Common myeloid progenitor, CD34-positive (primary cell): ENCODE measurements around the gene C9orf153.

ENCODE experiments used
- CTCF ChIA-PET: fragments of 350-600 bp; sonication (Branson Sonifier 250); formaldehyde crosslinking; loops from one replicate; lab custom pipeline; 2021; ENCODE audit warnings: antibody characterized with exemption; lab: Charles Lee
- POLR2A ChIA-PET: fragments of 350-600 bp; sonication (Branson Sonifier 250); formaldehyde crosslinking; loops from one replicate; lab custom pipeline; 2021; ENCODE audit warnings: antibody characterized with exemption; lab: Charles Lee
- DNase-seq, 3 donors: peaks; one replicate each; pipeline versions ENCODE4 v3.0.0 to v3.0.0-alpha.2; 2013
- H3K27ac ChIP-seq, 2 experiments: 1 replicate in 1 of 2; 2 replicates in 1 of 2; pipeline ENCODE4 v1.7.0; 2013; ENCODE audit warnings: inconsistent platforms in 2 of 2, low read length in 2 of 2, mild to moderate bottlenecking in 2 of 2, low read depth in 1 of 2, moderate library complexity in 1 of 2; ENCODE audit not compliant: severe bottlenecking in 2 of 2, insufficient read depth in 1 of 2, poor library complexity in 1 of 2
- H3K27me3 ChIP-seq, 5 experiments: replicated peaks in 2 of 5; 1 replicate in 3 of 5; 2 replicates in 2 of 5; pipeline versions ENCODE4 v1.6.1 to v1.7.0; 2013; ENCODE audit warnings: low read length in 4 of 5, mild to moderate bottlenecking in 2 of 5, moderate library complexity in 2 of 5, inconsistent platforms in 1 of 5; ENCODE audit not compliant: insufficient read depth in 5 of 5, control insufficient read depth in 4 of 5
- H3K36me3 ChIP-seq, 4 experiments: 1 replicate in 2 of 4; 2 replicates in 2 of 4; pipeline versions ENCODE4 v1.6.1 to v1.7.0; 2013; ENCODE audit warnings: low read length in 3 of 4, control low read depth in 1 of 4, mild to moderate bottlenecking in 1 of 4; ENCODE audit not compliant: control insufficient read depth in 4 of 4, insufficient read depth in 4 of 4
- H3K4me1 ChIP-seq, 4 experiments: 1 replicate in 3 of 4; 2 replicates in 1 of 4; pipeline versions ENCODE4 v1.6.1 to v1.7.1; 2013; ENCODE audit warnings: low read length in 3 of 4, mild to moderate bottlenecking in 3 of 4, control low read depth in 1 of 4, inconsistent platforms in 1 of 4, moderate library complexity in 1 of 4; ENCODE audit not compliant: control insufficient read depth in 4 of 4, insufficient read depth in 4 of 4; ENCODE audit errors: control extremely low read depth in 1 of 4
- H3K4me3 ChIP-seq, 7 experiments: 1 replicate in 4 of 7; 2 replicates in 3 of 7; pipeline versions ENCODE4 v1.5.1 to v1.7.0; 2013; ENCODE audit warnings: mild to moderate bottlenecking in 7 of 7, low read length in 6 of 7, moderate library complexity in 6 of 7, inconsistent platforms in 2 of 7, low read depth in 2 of 7, control low read depth in 1 of 7; ENCODE audit not compliant: insufficient read depth in 4 of 7, control insufficient read depth in 1 of 7; ENCODE audit errors: extremely low read depth in 1 of 7
- H3K9me3 ChIP-seq, 5 experiments: 1 replicate in 4 of 5; 2 replicates in 1 of 5; pipeline versions ENCODE4 v1.6.1 to v1.7.1; 2013; ENCODE audit warnings: low read length in 4 of 5, mild to moderate bottlenecking in 2 of 5, inconsistent platforms in 1 of 5, low read depth in 1 of 5, moderate library complexity in 1 of 5; ENCODE audit not compliant: control insufficient read depth in 4 of 5, insufficient read depth in 2 of 5; ENCODE audit errors: control extremely low read depth in 1 of 5
- WGBS: methylation state at CpG from one replicate; pipeline ENCODE4 v1.1.5; 2013; ENCODE audit not compliant: insufficient coverage; 5-methylcytosine and 5-hydroxymethylcytosine counted together

C9orf153 gene

DNA sequence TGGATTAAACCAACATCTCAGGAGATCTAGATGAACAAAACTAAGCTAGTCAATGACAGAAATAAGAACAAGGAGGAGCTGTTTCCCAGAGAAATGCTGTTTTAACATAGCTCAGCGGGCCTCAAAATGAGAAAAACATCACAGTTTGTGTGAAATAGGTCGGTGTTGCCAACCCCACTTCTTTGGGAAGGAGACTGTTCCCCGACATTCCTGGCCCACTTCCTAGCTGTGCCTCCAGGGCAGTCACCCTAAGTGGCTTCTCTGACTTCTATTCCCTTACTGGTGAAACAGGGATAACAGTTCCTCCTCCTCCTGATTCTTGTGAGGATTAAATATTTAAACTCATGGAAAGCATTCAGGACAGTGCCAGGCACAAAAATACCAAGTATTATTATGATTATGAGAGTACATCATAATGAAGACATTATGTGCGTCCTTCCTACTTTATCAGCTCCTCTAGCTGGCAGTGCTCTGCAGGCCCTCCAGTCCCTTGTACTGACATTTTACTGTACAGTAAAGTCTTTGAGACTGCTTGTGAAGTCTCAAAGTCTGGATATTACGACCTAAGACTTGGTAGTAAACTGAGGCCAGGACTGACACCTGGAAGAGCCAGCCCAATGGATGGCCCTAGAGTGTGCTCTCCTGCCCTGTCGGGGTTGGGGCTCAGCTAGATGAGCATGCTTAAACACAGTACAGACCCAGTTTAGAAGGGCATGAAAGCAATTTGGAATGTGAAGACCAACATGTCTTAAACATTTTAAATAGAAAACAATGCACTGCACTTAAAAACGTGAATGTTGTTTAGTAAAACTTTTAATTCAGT is 15.6 kb upstream of the C9orf153 start:
- H3K27ac ChIP-seq, result peak overlapping the region in 1 of 2 experiments; percentile 7
- POLR2A ChIA-PET, result no interaction called here
- H3K27me3 ChIP-seq, result no peaks in the 10 kb centered on the region
- H3K4me3 ChIP-seq, result no peak overlapping the region
- H3K36me3 ChIP-seq, result peaks cover 10 to 33% (median 20%) of the 10 kb centered on the region in 4 experiments
- 97% methylated on average over 5 of the region's 7 CpGs for WGBS
- H3K9me3 ChIP-seq, result peaks cover 0 to 3% (median 0%) of the 10 kb centered on the region in 5 experiments
- no peak for DNase-seq
- H3K4me1 ChIP-seq, result peaks cover 0 to 8% (median 4%) of the 10 kb centered on the region in 4 experiments
- CTCF ChIA-PET, result interaction anchor here (1.0 to 1.4 kb wide), 3 partner anchors 8 to 70 kb away, joined by 3 to 4 read pairs (median 4); no protein-coding TSS in a partner anchor

DNA sequence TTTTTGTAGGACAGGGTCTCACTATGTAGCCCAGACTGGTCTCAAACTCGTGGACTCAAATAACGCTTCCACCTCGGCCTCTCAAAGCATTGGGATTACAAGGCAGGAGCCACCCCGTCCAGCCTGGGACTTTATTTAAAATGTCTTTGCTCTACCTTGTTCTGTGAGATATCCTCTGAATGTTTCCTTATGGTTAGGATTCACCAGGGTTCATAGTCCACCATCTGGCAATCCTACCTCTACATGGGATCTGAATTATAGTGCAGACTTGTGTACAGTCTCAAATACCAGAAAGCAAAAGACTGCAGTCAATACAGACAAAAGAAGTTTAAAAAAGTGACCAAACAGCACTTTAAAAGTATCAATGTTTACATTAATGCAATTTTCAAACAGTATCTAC is 12.8 kb upstream of the C9orf153 start:
- Histone ChIP-seq H3K4me1 (peaks cover 0 to 3% (median under 1%) of the 10 kb centered on the region in 4 experiments), H3K27ac (no peak overlapping the region), H3K36me3 (peaks cover 13 to 34% (median 22%) of the 10 kb centered on the region in 4 experiments), H3K9me3 (peaks cover 0 to 3% (median 0%) of the 10 kb centered on the region in 5 experiments), H3K4me3 (no peak overlapping the region), H3K27me3 (no peaks in the 10 kb centered on the region)
- 100% methylated on average over 1 of the region's 4 CpGs for WGBS
- POLR2A ChIA-PET, result no interaction called here
- CTCF ChIA-PET, result no interaction called here
- DNase-seq, result no peak

- H3K4me1 ChIP-seq, result no peaks in the 10 kb centered on the region
- H3K9me3 ChIP-seq, result no peaks in the 10 kb centered on the region
- H3K36me3 ChIP-seq, result peaks cover 10 to 33% (median 17%) of the 10 kb centered on the region in 4 experiments
- H3K4me3 ChIP-seq, result no peak overlapping the region
- H3K27me3 ChIP-seq, result no peaks in the 10 kb centered on the region
- H3K27ac ChIP-seq, result no peak overlapping the region
- ChIA-PET CTCF (interaction anchor here (1.5 kb wide), 1 partner anchor 11 kb away, joined by 3 read pairs; no protein-coding TSS in a partner anchor), POLR2A (interaction anchor here (0.6 kb wide), 1 partner anchor 553 kb away, joined by 3 read pairs; no protein-coding TSS in a partner anchor)
- WGBS, result 96% methylated on average over 3 of the region's 6 CpGs
- no peak for DNase-seq
Observed at GRCh38 chr9:86263876-86264275, 4.4 kb upstream of the C9orf153 start.

DNA sequence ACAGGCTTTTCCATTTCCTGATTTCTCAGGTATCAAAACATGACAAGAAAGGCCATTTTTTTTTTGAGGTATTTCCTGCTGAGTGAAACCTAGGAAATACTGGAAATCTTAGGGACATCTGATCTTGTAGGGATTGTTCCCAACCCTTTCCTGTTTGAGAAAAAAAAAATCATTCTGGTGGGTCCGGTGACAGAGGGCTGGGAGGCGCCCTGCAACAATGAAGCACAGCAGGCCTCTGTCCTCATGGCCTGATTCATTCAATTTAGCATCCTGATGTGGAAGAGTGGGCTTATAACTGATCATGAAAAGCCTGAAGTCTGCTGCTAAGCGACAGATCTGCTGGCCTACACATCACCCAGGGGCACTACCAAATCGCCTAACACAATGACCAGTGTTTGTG is 3.0 kb upstream of the C9orf153 start:
- DNase-seq, result no peak
- ChIA-PET POLR2A (interaction anchor here (0.6 kb wide), 1 partner anchor 440 kb away, joined by 3 read pairs; no protein-coding TSS in a partner anchor), CTCF (interaction anchor here (1.4 kb wide), 1 partner anchor 40 kb away, joined by 3 read pairs; no protein-coding TSS in a partner anchor)
- no peak overlapping the region for H3K4me3 ChIP-seq
- H3K4me1 ChIP-seq, result no peaks in the 10 kb centered on the region
- H3K9me3 ChIP-seq, result no peaks in the 10 kb centered on the region
- no peaks in the 10 kb centered on the region for H3K27me3 ChIP-seq
- no peak overlapping the region for H3K27ac ChIP-seq
- WGBS, result 89% methylated on average over 3 of the region's 4 CpGs
- peaks cover 4 to 26% (median 16%) of the 10 kb centered on the region in 4 experiments for H3K36me3 ChIP-seq

- H3K4me3 ChIP-seq, result no peak overlapping the region
- ChIA-PET CTCF (interaction anchor here (1.1 kb wide), 1 partner anchor 15 kb away, joined by 4 read pairs; no protein-coding TSS in a partner anchor), POLR2A (no interaction called here)
- H3K36me3 ChIP-seq, result peaks cover 0 to 4% (median under 1%) of the 10 kb centered on the region in 4 experiments
- no peaks in the 10 kb centered on the region for H3K27me3 ChIP-seq
- 100% methylated on average over 2 of the region's 2 CpGs for WGBS
- no peaks in the 10 kb centered on the region for H3K4me1 ChIP-seq
- no peak for DNase-seq
- peaks cover 0 to 10% (median 7%) of the 10 kb centered on the region in 5 experiments for H3K9me3 ChIP-seq
- no peak overlapping the region for H3K27ac ChIP-seq
Observed at GRCh38 chr9:86257391-86257790, 2.1 kb downstream of the C9orf153 start.

DNA sequence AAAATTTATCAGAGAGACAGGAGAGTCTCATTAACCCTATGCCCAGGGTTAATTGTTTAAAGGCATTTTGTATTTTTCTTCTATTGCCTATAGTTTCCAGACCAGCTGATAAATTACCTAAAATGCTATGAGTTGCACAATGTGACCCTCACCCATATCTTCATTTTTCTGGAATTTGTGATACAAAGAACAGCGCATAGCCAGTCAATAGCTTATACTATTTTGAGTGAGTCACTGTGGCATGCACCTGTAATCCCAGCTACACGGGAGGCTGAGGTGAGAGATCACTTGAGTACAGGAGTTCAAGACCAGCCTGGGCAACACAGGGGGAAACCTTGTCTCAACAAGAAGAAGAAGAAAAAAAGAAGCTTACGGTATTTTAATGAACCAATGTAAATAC is 2.8 kb downstream of the C9orf153 start:
- H3K27me3 ChIP-seq, result no peaks in the 10 kb centered on the region
- H3K4me3 ChIP-seq, result no peak overlapping the region
- DNase-seq, result no peak
- peaks cover 0 to 11% (median 7%) of the 10 kb centered on the region in 5 experiments for H3K9me3 ChIP-seq
- 100% methylated on average over 1 of the region's 3 CpGs for WGBS
- CTCF ChIA-PET, result interaction anchor here (0.9 kb wide), 1 partner anchor 14 kb away, joined by 3 read pairs; no protein-coding TSS in a partner anchor
- H3K36me3 ChIP-seq, result peaks cover 0 to 2% (median 0%) of the 10 kb centered on the region in 4 experiments
- H3K4me1 ChIP-seq, result no peaks in the 10 kb centered on the region
- H3K27ac ChIP-seq, result no peak overlapping the region
- POLR2A ChIA-PET, result no interaction called here

GRCh38 chr9:86253577-86253976 is 5.9 kb downstream of the C9orf153 start:
- POLR2A ChIA-PET, result no interaction called here
- no peak for DNase-seq
- Histone ChIP-seq H3K4me3 (no peak overlapping the region), H3K36me3 (no peaks in the 10 kb centered on the region), H3K9me3 (peaks cover 0 to 11% (median 7%) of the 10 kb centered on the region in 5 experiments), H3K27ac (no peak overlapping the region), H3K4me1 (no peaks in the 10 kb centered on the region), H3K27me3 (no peaks in the 10 kb centered on the region)
- CTCF ChIA-PET, result no interaction called here
- WGBS, result 100% methylated on average over 2 of the region's 3 CpGs
